Transverse colon (tissue), 4 donors: ENCODE results near the gene GDF2.

Experiments used
- CTCF ChIP-seq, 5 experiments: fragments of 200-600 bp in 3 of 5; fragments of 450-650 bp in 2 of 5; sonication (generic) in 3 of 5; IDR thresholded peaks; 1 replicate in 2 of 5; 2 replicates in 3 of 5; pipeline ENCODE4 v1.5.1; 2016 to 2017; ENCODE audit warnings: antibody characterized with exemption in 5 of 5, inconsistent platforms in 3 of 5, mild to moderate bottlenecking in 2 of 5, moderate library complexity in 1 of 5
- POLR2AphosphoS5 ChIP-seq, 3 donors: sonication (generic); formaldehyde crosslinking; IDR thresholded peaks; one replicate each; pipeline ENCODE4 v1.6.1; 2016; ENCODE audit warnings: antibody characterized with exemption in 3 of 3

- TF ChIP-seq CTCF (IDR thresholded peaks at IDR 0.05) (no peak), POLR2AphosphoS5 (IDR thresholded peaks at IDR 0.05) (no peak)
Measured at GRCh38 chr10:47364366-47364765, 42.1 kb downstream of the GDF2 start.
